ENCODE measurements around the gene CYSLTR2. TPM values are rescaled to one million over a fixed set of nuclear protein-coding genes. Genes with fewer than 3 reads are reported as not detected.

The CYSLTR2 gene
- total and polyA plus RNA-seq, 2 of the 8 experiments (the other 6 are each of a cell fraction or from before 2014, with no cell fraction given), result not detected

DNA sequence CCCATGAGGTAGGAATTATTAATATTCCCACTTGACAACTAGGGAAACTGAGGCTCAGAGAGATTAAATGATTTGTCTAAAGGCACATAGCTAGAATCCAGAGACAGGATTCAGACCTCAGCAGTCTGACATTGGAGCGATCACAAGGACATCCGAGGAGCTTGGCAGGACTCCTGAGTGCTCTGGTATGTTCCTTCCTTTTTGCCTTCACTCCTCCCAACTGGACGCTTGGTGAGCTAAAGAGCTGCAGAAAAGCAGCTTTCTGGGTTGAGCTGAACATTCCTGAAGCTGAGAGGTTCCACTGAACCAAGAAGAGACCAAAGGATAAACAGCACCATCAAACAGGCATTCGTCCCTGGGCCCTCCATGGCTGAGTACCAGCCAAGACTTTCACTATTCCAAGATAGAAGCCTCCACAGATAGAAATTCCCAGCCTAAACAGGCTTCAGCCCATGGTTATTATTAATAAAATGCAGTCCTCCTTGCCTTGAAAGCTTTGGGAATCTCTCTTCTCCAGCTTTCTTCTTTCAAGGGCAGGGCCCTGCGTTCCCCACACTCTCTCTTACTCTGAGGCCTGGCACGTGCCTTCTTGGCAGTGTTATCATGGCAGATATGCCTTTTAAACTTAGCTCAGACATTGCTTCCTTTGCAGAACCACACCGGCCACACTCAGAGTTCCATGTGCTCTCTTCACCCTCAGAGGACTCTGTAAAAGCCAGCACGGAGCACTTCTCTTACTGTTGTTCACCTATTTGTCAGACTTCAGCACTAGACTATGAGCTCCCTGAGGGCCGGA is 97.1 kb downstream of the CYSLTR2 start (continued):
- TF ChIP-seq, protein P1, sequence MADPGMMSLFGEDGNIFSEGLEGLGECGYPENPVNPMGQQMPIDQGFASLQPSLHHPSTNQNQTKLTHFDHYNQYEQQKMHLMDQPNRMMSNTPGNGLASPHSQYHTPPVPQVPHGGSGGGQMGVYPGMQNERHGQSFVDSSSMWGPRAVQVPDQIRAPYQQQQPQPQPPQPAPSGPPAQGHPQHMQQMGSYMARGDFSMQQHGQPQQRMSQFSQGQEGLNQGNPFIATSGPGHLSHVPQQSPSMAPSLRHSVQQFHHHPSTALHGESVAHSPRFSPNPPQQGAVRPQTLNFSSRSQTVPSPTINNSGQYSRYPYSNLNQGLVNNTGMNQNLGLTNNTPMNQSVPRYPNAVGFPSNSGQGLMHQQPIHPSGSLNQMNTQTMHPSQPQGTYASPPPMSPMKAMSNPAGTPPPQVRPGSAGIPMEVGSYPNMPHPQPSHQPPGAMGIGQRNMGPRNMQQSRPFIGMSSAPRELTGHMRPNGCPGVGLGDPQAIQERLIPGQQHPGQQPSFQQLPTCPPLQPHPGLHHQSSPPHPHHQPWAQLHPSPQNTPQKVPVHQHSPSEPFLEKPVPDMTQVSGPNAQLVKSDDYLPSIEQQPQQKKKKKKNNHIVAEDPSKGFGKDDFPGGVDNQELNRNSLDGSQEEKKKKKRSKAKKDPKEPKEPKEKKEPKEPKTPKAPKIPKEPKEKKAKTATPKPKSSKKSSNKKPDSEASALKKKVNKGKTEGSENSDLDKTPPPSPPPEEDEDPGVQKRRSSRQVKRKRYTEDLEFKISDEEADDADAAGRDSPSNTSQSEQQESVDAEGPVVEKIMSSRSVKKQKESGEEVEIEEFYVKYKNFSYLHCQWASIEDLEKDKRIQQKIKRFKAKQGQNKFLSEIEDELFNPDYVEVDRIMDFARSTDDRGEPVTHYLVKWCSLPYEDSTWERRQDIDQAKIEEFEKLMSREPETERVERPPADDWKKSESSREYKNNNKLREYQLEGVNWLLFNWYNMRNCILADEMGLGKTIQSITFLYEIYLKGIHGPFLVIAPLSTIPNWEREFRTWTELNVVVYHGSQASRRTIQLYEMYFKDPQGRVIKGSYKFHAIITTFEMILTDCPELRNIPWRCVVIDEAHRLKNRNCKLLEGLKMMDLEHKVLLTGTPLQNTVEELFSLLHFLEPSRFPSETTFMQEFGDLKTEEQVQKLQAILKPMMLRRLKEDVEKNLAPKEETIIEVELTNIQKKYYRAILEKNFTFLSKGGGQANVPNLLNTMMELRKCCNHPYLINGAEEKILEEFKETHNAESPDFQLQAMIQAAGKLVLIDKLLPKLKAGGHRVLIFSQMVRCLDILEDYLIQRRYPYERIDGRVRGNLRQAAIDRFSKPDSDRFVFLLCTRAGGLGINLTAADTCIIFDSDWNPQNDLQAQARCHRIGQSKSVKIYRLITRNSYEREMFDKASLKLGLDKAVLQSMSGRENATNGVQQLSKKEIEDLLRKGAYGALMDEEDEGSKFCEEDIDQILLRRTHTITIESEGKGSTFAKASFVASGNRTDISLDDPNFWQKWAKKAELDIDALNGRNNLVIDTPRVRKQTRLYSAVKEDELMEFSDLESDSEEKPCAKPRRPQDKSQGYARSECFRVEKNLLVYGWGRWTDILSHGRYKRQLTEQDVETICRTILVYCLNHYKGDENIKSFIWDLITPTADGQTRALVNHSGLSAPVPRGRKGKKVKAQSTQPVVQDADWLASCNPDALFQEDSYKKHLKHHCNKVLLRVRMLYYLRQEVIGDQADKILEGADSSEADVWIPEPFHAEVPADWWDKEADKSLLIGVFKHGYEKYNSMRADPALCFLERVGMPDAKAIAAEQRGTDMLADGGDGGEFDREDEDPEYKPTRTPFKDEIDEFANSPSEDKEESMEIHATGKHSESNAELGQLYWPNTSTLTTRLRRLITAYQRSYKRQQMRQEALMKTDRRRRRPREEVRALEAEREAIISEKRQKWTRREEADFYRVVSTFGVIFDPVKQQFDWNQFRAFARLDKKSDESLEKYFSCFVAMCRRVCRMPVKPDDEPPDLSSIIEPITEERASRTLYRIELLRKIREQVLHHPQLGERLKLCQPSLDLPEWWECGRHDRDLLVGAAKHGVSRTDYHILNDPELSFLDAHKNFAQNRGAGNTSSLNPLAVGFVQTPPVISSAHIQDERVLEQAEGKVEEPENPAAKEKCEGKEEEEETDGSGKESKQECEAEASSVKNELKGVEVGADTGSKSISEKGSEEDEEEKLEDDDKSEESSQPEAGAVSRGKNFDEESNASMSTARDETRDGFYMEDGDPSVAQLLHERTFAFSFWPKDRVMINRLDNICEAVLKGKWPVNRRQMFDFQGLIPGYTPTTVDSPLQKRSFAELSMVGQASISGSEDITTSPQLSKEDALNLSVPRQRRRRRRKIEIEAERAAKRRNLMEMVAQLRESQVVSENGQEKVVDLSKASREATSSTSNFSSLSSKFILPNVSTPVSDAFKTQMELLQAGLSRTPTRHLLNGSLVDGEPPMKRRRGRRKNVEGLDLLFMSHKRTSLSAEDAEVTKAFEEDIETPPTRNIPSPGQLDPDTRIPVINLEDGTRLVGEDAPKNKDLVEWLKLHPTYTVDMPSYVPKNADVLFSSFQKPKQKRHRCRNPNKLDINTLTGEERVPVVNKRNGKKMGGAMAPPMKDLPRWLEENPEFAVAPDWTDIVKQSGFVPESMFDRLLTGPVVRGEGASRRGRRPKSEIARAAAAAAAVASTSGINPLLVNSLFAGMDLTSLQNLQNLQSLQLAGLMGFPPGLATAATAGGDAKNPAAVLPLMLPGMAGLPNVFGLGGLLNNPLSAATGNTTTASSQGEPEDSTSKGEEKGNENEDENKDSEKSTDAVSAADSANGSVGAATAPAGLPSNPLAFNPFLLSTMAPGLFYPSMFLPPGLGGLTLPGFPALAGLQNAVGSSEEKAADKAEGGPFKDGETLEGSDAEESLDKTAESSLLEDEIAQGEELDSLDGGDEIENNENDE (IDR thresholded peaks at IDR 0.05; ENCODE audit: insufficient replicate concordance, low read length), result no peak
